ENCODE measurements around the gene GNB1. TPM values are rescaled to one million over a fixed set of nuclear protein-coding genes. Genes with fewer than 3 reads are reported as not detected.

GNB1 gene
- polyA plus RNA-seq, 1 donor, result 157 TPM

DNA sequence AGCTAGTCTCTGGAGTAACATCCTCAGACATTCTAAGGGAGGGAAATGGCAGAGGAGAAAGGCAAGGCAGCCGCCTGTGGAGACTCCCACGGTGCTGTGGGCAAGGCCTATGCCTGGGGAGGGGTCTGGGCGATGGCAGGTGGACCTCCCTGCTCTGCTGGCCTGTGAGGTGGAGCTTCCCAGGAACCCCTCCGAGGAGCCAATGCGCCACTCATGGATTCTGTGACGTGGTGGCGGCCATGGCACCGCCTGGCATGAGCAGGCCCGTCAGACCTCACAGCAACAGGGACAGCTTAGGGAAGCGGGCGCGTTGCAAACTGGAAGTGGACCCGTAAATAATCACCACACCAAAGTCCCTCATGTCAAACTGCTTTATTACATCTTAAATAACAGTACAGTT lies 106.0 kb downstream of the GNB1 start:
- DNase-seq (ENCODE audit: low read depth), result no peak

DNA sequence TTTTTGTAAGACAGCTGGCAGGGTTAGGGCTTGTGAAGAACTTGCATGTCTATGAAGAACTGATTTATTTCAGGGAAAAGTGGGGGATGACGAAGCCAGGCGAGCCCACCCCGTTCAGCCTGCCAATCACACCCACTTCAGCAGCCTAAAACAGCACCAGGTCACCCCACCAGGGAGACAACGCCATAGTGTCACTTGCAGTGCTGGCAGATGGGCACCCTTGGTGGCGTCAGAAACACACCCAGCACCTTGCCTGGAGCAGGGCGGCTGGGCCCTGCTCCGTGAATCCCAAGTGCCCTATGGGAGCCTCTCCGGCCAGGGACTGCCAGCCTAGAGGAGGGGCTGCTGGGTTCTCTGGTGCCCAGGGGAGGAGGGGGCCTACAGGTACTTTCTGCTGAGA lies 107.6 kb downstream of the GNB1 start:
- no peak for DNase-seq (ENCODE audit: low read depth)

DNA sequence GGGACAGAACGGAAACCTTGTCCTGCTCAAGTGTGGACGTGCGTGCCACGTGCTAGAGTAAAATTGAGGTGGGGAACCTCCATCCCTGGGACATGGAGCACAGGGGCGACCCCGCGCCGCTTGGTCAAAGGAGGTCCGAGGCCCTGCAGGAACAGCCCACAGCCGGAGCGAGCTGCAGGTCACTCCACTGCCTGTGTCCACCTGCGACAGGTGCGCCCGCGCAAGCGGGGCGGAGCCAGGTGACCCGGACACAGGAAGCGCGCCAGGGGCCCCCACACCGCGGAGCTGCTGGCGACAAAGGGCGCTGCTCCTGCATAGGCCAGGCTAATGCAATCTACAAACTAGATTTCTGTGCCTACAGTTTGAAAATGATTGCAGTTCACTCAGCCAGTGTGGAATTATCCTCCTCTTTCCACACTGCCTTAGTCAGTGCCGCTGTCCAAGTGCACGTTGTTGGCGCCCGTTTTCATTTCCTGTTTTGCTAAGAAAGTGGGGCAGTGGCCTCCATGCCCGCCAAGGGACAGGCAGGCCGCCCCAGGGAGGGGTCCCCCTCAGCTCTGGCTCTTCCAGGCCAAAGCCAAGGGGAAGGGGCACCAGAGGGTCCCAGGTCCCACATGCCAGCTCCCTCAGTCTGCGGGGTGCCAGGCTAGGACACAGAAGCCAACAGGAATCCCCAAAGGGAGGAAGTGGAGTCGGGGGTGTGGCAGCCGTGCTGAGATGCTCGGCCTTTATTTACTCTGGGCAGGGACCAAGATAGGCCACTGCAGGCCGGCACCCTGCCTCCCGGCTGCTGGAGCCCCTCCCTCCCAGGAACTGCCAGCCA lies 108.3 kb downstream of the GNB1 start:
- no peak for DNase-seq (ENCODE audit: low read depth)

DNA sequence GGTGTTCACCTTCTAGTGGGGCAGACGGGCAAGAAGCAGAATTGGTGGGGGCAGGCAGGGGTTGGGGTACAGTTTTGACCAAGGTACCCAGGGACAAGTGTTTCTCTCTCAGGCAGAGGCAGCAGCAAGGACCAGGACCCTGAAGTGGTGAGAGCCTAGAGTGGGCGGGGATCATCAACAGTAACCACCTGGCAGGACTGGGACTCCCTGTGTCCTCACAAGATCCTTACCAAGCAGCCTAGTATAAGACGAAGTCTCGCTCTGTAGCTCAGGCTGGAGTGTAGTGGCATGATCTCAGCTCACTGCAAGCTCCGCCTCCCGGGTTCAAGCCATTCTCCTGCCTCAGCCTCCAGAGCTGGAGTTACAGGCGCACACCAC lies 109.4 kb downstream of the GNB1 start:
- no peak for DNase-seq (ENCODE audit: low read depth)

DNA sequence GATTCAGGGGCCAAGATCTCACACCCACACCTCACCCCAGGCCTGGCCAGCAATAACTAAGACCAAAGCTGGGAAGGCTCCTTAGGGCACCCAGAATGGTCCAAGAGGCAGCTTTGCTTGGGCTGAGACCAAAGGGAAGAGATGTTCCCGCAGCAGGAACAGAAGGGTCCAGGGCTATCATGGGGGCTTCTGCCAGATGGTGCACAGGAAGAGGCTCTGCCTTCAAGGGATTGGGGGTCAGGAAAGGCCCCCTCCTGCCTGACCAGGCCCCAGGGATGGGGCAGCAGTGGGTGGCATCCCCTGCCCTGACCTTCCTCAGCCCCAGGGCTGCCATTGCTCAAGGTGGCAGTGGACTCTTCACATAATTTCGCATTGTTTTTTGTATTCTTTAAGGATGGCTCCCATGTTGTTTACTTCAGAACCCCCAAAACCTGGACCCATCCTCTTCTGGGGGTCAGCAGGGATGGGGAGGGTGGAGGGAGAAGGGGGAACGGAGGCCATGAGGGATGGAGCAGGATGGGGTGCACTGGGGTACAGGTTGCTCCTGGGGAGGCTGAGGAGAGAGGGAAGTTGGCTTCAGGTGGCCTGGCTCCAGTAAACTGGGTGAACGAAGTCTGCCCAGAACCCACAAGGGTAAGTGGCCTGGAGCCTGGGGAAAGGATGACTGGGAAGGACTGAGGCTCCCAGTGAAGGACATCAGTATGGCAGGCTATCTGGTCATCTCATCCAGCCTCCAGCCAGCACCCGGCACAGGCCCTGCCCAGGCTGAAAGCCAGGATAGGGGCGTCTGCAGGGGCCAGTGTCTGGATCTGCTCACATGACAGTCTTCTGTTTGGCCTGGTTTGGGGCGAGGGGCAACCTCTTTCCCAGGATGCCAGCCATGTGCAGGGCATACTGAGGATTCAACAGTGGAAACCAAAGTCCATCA lies 110.0 kb downstream of the GNB1 start:
- DNase-seq (ENCODE audit: low read depth), result no peak

DNA sequence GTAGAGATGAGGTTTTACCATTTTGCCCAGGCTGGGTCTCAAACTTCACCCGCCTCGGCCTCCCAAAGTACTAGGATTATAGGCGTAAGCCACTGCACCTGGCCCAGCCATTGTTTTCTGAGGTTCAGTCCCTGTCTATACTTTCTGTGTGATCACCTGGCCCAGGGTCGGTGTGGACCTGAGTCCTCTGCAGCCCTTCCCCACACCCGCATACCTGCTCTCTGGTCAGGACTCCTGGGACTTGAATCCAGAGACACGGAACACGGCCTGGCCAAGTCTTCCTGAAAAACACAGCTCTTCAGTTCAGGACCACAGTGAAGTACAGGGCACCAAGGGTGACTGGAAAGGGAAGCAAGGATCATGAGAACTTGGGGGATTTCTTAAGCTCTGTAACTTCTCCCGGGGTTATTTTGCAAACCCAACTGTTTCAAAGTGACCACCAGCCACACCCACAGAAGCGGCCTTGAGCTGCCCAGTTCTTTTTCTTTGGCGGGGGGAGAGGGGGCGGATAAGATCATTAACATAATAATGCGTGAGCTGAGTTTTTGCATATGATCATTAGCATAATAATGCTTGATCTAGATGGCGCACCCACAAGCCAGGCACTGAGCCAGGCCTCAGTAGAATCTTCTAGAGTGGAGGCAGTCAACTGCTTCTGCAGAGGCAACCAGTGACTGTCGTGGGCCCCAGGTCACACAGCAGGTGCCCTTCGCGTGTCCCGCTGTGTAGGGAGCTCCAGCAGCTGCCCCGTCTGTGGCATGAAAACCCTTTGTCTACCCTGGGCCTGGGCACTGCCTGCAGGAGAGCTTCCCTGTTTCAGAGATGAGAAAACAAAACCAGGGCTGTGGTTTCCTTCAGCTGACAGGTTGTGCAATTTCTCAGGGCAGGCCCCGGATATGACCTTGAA lies 110.9 kb downstream of the GNB1 start:
- no peak for DNase-seq (ENCODE audit: low read depth)

DNA sequence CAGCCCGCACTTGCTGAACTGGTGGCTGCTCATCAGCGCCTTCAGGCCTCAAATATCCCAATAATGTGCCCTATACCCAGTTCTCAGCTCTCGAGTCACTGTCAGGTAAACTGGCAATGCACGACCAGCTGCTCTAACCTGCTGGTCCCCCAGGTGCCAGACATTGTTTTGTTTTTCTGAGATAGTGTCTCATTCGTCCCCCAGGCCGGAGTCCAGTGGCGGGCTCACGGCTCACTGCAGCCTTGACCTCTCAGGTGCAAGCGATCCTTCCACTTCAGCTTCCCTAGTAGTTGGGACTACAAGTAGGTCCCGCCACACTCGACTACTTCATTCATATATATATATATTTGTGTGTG lies 111.6 kb downstream of the GNB1 start:
- DNase-seq (ENCODE audit: low read depth), result no peak

DNA sequence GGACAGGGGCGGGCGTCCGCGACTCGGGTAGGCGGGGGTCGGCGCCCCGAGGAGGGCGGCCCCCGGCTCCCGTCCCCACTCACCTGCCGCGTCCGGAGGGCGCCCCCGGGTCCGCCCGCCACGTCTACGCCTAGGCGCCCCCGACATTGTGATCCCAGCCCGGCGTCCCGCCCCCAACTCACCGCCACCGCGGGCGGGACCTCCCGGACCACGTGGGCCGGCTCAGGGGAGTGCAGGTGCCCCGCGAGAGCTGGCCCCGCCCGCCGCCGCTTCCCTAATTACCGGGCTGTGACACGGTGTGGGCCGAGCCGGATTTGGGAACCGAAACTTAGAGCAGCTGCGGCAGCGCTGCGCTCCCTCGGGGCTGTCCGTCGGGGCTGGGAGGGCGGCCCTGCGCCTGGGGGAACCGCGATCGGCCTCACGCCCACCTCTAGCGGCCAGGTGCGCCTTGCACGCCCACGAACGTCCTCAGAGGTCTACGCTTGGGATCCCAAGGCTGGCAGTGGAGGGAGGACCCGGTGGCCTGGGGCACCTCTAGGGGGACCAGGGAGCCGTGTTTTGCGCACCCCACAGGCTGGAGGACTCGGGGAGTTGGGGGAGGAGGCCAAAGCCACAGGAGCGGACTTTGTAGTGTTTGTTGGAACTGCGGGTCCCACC lies 112.1 kb downstream of the GNB1 start:
- DNase-seq (ENCODE audit: low read depth), result no peak

DNA sequence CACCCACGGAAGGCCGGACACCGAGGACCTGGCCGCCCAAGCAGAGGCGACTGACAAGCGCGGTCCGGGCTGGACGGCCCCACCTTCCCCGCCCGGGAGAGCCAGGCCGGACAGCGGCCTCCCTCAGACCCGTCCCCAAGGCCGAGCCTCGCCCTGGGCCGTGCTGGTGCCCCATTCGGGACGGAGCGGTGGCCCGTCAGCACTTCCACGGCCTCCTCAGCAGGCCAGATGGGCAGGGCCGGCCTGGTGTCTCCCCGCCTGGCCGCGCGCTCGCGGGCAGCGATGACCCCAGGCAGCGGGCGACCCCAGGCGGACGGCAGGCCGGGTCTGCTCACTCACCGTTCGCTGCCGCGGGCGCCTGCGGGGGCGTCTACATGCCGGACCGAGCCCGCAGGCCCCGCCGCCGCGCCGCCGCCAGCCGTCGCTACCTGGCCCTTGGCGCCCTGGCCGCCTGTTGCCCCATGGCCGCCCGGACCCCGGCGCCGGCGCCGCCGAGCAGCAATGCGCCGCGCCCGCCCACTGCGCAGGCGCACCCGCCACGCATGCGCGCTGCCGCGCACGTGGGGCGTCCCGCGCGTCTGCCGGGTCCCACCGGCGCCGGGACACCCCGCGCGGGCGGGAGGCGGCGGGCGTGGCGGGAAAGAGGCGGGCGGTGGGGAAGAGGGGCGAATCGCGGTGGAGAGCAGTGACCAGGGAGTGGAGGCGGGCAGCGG lies 112.8 kb downstream of the GNB1 start, which contains the start of gene NADK:
TSS of gene NADK (minus strand) at position 521 of the 713 bp plus-strand sequence. CDS start 13,064 bp downstream, outside the sequence.
- DNase-seq (ENCODE audit: low read depth), result no peak

DNA sequence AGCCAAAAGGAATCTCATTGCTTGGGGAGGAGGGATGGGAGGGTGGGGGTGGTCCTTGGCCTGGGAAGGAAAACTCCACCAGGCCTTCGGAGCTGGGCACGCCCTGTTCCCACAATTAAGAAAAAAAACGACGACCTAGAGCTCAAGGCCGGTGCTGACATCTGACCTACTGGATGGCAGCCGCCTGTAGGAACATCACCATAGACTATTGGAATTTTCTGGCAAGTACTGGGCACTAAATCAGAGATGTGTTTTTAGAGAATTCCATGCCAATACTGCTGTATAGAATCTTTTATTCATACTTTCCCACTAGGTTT lies 113.3 kb downstream of the GNB1 start:
- DNase-seq (ENCODE audit: low read depth), result no peak

DNA sequence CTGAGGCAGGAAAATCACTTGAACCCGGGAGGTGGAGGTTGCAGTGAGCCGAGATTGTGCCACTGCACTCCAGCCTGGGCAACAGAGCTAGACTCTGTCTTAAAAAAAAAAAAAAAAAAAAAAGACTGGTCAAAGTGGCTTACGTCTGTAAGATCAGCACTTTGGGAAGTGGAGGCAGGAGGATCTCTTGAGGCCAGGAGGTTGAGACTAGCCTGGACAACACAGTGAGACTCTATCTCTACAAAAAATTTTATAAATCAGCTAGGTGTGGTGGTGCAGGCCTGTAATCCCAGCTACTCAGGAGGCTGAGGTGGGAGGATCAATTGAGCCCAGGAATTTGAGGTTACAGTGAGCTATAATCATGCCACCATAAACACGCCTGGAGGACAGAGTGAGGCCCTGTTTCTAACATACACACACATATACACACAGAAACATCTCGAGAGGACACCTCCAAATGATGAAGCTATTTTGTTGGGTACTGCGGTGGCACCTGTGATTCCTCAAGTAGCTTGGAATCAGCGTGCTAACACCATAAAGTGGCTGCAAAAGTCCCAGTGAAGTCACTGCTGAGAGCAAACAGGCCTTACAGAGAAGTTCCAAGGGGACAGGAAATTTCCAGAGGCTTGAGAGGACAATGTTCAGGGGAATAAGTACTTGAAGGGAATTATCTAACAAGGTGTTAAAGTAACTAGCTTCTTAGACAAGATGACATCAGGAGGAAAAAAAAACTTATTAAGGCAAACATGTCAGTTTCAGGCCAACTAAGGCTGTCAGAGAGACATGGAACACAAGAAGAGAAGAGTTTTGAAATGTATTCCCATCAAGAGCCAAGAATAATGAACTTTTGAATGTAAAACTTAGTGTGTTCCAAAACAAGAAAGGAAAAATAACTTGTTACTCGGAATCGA lies 114.0 kb downstream of the GNB1 start:
- DNase-seq (ENCODE audit: low read depth), result peak; percentile 39

DNA sequence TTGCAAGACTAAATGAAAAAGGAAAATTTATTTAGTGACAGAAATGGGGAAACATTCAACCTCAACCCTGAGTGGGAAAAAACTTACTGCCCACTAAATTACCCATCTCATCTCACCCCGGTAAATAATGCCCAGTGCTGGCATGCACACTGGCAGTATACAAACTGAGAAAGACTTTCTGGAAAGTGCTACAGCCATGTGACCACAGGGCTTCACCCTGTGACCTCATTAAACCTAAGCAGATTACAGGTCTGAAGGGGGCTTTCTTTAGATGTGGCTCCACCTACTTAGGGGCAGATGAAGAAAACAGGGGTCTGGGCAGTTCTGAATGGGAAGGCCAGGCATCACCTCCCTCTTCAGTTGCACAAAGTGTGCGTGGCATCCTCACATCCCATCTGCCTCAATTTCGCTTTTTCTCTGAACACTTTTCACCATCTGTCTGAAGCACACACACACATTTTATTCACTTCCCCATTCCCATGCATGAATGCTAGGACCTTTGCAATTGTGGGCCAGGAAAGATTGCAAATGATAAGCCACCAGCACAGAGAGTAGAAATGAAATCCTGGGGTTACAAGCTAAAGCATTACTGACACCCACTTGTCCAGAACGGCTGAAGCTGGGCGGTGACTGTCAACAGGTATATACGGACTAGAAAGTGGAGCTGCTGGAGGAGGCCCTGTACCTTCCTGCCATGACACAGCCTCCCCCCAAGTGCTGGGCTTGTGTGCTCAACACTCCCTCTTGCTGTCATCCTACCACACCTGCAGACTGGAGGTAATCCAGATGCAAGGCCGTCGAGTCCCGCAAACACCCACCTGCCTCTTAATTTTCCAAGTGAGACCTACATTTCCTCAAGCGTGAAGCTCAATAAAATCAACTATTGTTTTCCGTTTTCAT lies 115.3 kb downstream of the GNB1 start:
- DNase-seq (ENCODE audit: low read depth), result no peak

DNA sequence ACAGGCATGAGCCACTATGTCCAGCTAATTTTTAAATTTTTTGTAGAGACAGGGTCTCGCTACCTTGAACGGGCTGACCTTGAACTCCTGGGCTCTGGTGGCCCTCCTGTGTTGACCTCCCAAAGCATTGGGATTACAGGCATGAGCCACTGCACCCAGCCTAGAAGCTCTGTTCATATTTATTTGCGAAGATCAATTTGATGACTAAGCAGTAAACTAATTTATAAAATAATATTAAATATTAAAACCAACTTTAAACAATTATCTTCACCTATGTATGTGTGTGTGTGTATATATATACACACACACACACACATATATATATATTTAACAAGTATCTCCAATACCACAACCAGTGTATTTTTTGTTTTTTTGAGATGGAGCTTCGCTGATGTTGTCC lies 117.0 kb downstream of the GNB1 start:
- DNase-seq (ENCODE audit: low read depth), result no peak

DNA sequence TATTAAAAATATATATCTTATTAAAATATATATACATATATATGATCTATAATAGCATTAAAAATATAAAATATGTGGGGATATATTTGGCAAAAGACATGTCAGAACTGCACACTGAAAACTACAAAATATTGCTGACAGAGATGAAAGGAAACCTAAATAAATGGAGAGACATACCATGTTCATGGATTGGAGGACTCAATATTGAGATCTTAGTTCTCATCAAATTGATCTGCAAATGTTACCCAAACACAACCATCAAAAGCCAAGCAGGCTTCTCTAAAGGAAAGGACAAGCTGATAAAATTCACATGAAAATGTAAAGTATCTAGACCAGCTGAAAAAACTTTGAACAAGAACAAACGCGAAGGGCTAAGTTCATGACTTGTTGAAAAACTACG lies 119.8 kb downstream of the GNB1 start:
- DNase-seq (ENCODE audit: low read depth), result no peak

DNA sequence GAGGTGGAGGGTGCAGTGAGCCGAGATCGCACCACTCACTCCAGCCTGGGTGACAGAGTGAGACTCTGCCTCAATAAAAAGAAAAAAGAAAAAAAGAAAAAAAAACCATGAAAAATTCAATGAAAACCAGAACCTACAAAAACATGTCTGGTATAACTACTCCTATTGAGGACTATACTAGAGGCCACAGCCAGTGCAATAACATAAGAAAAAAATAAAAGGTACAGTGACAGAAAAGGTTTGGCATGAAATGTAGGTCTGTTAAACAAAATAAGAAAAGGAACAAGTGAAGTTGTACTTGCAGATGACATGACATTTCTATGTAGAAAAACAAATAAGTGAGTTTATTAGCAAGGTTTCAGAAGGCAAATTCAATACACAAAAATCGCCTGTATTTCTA lies 120.8 kb downstream of the GNB1 start:
- DNase-seq (ENCODE audit: low read depth), result no peak

DNA sequence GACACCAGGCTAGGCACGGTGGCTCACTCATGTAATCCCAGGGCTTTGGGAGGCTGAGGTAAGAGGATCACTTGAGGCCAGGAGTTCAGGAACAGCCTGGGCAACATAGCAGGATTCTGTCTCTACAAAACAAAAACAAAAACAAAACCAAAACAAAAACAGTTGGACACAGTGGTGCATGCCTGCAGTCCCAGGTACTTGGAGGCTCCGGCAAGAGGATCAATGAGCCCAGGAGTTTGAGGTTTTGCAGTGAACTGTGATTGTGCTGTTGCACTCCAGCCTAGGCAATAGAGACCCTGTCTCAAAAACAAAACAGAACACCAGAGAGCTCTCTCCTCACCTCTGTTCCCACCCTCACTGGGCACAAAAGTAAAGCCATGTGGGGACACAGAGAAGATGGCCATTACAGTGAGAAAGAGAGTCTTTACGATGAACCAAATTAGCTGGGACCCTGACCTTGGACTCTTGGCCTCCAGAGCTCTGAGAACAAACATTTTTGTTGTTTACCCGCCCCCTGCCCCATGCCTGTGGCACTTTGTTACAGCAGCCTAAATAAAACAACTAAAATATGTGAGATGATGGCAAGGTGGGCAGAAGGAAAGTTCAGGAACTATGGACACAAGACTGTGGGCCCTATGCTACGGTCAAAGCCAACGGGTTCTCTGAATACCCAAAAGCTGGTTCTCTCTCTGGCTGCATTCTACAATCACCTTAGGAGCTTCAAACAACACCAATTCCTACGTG lies 122.5 kb downstream of the GNB1 start:
- DNase-seq (ENCODE audit: low read depth), result no peak

DNA sequence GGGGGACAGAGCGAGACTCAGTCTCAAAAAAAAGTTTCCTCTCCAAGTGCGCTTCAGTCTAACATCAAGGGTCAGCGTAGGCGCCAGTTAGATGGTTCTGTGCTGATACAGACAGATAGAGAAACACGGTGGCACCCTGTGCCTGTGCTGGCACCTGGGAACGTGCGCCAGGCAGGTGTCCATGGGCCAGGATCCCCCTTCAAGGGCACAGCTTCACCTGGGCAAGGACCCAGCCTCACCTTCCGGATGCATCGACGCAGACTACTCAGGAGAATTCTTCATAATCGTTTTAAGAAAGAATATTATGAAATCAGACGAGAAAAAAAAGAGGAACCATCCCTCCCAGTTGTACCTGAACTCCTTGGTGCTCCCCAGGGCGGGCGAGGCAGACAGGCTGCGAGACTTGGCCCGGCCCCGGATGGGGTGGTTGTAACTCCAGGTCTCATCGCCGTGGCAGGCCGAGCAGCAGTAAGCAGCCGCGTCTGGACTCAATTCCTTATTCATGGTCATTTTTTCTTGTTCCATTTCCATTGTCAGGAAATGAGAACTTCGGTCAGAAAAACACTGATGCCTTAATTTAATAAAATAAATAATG lies 125.9 kb downstream of the GNB1 start:
- DNase-seq (ENCODE audit: low read depth), result no peak

Measured in forelimb muscle (tissue), 1 donor.